Prostate gland (tissue), 2 donors: Measurements from ENCODE around the gene MS4A1. TPM values are rescaled to one million over a fixed set of nuclear protein-coding genes. Genes with fewer than 3 reads are reported as not detected.

Experiments used
- DNase-seq: peaks from one replicate; pipeline ENCODE4 v3.0.0-alpha.2; 2019; ENCODE audit warnings: low spot score
- H3K27ac ChIP-seq, 2 donors: fragments of 200-600 bp; sonication (generic); 2 replicates each; pipeline ENCODE4 v1.5.1; 2017 to 2019
- H3K27me3 ChIP-seq: fragments of 200-600 bp; sonication (generic); replicated peaks from 2 replicates; pipeline ENCODE4 v1.5.1; 2019; ENCODE audit not compliant: insufficient read depth
- H3K36me3 ChIP-seq, 2 donors: fragments of 200-600 bp; sonication (generic); 1 replicate in 1 of 2; 2 replicates in 1 of 2; pipeline versions ENCODE4 v1.5.1 to v1.8.1; 2017 to 2019
- H3K4me1 ChIP-seq: fragments of 200-600 bp; sonication (generic); replicated peaks from 2 replicates; pipeline ENCODE4 v1.5.1; 2019
- H3K4me3 ChIP-seq, 2 donors: fragments of 200-600 bp; sonication (generic); 2 replicates each; pipeline ENCODE4 v1.5.1; 2017 to 2019
- H3K9me3 ChIP-seq: fragments of 200-600 bp; sonication (generic); 2 replicates; pipeline ENCODE4 v1.5.1; 2017
- POLR2A ChIP-seq: fragments of 450-650 bp; IDR thresholded peaks from one replicate; pipeline ENCODE4 v1.6.1; 2016; ENCODE audit warnings: antibody characterized with exemption, mild to moderate bottlenecking
- POLR2AphosphoS5 ChIP-seq: sonication (generic); formaldehyde crosslinking; IDR thresholded peaks from one replicate; pipeline ENCODE4 v1.6.1; 2017; ENCODE audit warnings: antibody characterized with exemption
- WGBS: methylation state at CpG from one replicate; pipeline ENCODE4 v1.1.5; 2018; 5-methylcytosine and 5-hydroxymethylcytosine counted together
- intact Hi-C: fragments of 100-400 bp; cut with DNase I; formaldehyde crosslinking; loops from one replicate; pipeline ENCODE4 v1.14.2; 2022
- total RNA-seq, 2 donors: library from RNA; depleted of rRNA; stranded (reverse); fragments of >200 nt; gene quantifications; one replicate each; pipeline ENCODE4 v1.1.0, GENCODE V29; 2016
- TF ChIP-seq, protein P1 (sequence below), 4 experiments: fragments of 200-600 bp in 2 of 4; fragments of 450-650 bp in 2 of 4; sonication (generic) in 2 of 4; IDR thresholded peaks; 1 replicate in 3 of 4; 2 replicates in 1 of 4; pipeline ENCODE4 v1.5.1; 2016 to 2019; ENCODE audit warnings: antibody characterized with exemption in 4 of 4, mild to moderate bottlenecking in 2 of 4, moderate library complexity in 2 of 4

Gene MS4A1
- total RNA-seq, 2 donors from 2014 or later = not detected

DNA sequence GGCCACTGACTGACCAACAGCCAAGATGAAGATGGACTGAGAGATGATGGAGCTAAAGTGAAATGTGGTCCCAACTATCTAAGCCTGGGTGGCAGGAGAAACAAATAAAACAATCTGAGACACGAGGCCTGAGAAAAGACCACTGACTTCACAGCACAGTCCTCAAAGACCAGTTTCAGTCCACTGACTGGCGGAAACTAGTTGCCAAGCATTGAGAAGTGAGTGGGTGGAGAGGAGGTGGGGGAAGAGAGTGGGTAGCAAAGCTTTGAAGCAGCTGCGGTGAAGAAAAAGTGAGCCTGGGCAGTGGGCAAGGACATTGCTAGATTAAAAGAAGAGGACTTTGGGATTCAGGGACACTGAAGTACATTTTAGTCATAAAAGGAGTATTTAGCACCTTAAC is 1.9 kb downstream of the MS4A1 start:
- Histone ChIP-seq H3K4me3 (no peak overlapping the region), H3K4me1 (no peaks in the 10 kb centered on the region), H3K27ac (no peak overlapping the region), H3K9me3 (no peaks in the 10 kb centered on the region), H3K36me3 (no peaks in the 10 kb centered on the region), H3K27me3 (no peaks in the 10 kb centered on the region)
- TF ChIP-seq POLR2AphosphoS5 (no peak), POLR2A (no peak)
- TF ChIP-seq, protein P1, sequence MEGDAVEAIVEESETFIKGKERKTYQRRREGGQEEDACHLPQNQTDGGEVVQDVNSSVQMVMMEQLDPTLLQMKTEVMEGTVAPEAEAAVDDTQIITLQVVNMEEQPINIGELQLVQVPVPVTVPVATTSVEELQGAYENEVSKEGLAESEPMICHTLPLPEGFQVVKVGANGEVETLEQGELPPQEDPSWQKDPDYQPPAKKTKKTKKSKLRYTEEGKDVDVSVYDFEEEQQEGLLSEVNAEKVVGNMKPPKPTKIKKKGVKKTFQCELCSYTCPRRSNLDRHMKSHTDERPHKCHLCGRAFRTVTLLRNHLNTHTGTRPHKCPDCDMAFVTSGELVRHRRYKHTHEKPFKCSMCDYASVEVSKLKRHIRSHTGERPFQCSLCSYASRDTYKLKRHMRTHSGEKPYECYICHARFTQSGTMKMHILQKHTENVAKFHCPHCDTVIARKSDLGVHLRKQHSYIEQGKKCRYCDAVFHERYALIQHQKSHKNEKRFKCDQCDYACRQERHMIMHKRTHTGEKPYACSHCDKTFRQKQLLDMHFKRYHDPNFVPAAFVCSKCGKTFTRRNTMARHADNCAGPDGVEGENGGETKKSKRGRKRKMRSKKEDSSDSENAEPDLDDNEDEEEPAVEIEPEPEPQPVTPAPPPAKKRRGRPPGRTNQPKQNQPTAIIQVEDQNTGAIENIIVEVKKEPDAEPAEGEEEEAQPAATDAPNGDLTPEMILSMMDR (IDR thresholded peaks at IDR 0.05) = no peak
- no peak for DNase-seq
- 66% methylated on average over 3 of the region's 3 CpGs for WGBS
- intact Hi-C loops = no loop called here

DNA sequence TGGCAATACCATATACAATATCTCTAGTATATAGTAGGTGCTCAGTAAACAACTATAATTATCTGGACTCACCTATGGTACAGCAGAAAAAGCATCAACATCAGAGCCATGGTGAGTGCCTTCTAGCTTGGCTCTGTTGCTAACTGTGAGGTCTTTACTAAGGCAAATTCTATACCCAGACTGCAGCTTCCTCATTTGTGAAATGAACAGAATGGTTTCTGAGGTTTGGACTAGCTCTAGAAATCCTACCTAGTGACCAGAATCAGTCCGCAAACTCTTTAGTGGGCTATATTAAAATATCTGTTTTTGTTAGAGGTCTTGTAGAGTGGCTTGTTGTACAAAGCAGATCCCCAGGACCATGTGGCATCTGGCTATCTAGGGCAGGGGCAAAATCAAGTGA is 3.7 kb downstream of the MS4A1 start:
- Histone ChIP-seq H3K4me3 (no peak overlapping the region), H3K4me1 (no peaks in the 10 kb centered on the region), H3K9me3 (no peaks in the 10 kb centered on the region), H3K36me3 (no peaks in the 10 kb centered on the region), H3K27me3 (no peaks in the 10 kb centered on the region), H3K27ac (no peak overlapping the region)
- 88% methylated on average over 1 of the region's 1 CpG for WGBS
- no peak for TF ChIP-seq POLR2A
- no peak for TF ChIP-seq POLR2AphosphoS5
- TF ChIP-seq, protein P1 (IDR thresholded peaks at IDR 0.05) = no peak
- intact Hi-C loops = no loop called here
- DNase-seq = no peak

DNA sequence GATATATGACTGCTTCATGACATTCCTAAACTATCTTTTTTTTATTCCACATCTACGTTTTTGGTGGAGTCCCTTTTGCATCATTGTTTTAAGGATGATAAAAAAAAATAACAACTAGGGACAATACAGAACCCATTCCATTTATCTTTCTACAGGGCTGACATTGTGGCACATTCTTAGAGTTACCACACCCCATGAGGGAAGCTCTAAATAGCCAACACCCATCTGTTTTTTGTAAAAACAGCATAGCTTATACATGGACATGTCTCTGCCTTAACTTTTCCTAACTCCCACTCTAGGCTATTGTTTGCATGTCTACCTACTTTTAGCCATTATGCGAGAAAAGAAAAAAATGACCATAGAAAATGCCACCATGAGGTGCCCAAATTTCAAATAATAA is 13.2 kb downstream of the MS4A1 start:
- TF ChIP-seq POLR2AphosphoS5 (no peak), POLR2A (no peak)
- TF ChIP-seq, protein P1 (IDR thresholded peaks at IDR 0.05) = no peak
- Histone ChIP-seq H3K27ac (no peak overlapping the region), H3K9me3 (no peaks in the 10 kb centered on the region), H3K27me3 (no peaks in the 10 kb centered on the region), H3K4me1 (no peaks in the 10 kb centered on the region), H3K4me3 (no peak overlapping the region), H3K36me3 (no peaks in the 10 kb centered on the region)
- 70% methylated on average over 2 of the region's 2 CpGs for WGBS
- DNase-seq = no peak
- intact Hi-C loops = no loop called here

DNA sequence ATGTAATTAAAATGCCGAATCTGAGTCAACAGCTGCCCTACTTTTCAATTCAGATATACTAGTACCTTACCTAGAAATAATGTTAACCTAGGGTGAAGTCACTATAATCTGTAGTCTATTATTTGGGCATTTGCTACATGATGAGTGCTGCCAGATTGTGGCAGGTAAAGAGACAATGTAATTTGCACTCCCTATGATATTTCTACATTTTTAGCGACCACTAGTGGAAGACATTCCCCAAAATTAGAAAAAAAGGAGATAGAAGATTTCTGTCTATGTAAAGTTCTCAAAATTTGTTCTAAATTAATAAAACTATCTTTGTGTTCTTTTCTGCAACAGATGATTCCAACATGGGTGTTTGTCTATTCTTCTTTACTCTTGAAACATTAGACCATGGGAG is 14.1 kb downstream of the MS4A1 start:
- intact Hi-C loops = no loop called here
- no peaks in the 10 kb centered on the region for H3K36me3 ChIP-seq
- whole genome bisulfite sequencing = 76% methylated on average over 2 of the region's 2 CpGs
- no peaks in the 10 kb centered on the region for H3K4me1 ChIP-seq
- no peak overlapping the region for H3K4me3 ChIP-seq
- no peak overlapping the region for H3K27ac ChIP-seq
- no peaks in the 10 kb centered on the region for H3K9me3 ChIP-seq
- TF ChIP-seq POLR2AphosphoS5 (no peak), POLR2A (no peak)
- TF ChIP-seq, protein P1 (IDR thresholded peaks at IDR 0.05) = no peak
- no peaks in the 10 kb centered on the region for H3K27me3 ChIP-seq
- no peak for DNase-seq

DNA sequence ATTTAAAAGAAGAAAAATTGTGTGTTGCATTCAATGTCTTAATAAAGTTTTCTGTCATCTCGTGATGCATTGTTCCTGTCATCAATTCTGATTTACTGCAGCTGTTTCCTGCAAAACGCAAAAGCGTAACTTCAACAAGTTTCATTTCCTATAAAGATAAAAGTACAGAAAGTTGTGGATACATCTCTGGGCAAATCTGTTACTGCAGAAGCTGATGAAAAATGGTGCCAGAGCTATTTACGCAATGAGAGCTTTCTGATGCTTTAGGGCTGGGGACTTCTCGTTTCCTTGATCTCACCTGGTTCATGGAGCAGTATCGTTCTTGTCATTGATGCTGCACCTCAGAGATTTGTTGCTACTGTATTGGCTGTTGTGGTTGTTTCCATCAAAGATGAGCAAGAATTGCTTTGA is 21.4 kb downstream of the MS4A1 start:
- Histone ChIP-seq H3K9me3 (no peaks in the 10 kb centered on the region), H3K4me1 (no peaks in the 10 kb centered on the region), H3K36me3 (no peaks in the 10 kb centered on the region), H3K27me3 (no peaks in the 10 kb centered on the region), H3K27ac (no peak overlapping the region), H3K4me3 (no peak overlapping the region)
- intact Hi-C loops = no loop called here
- TF ChIP-seq POLR2A (no peak), POLR2AphosphoS5 (no peak)
- TF ChIP-seq, protein P1 (IDR thresholded peaks at IDR 0.05) = no peak
- WGBS = 64% methylated on average over 6 of the region's 6 CpGs
- no peak for DNase-seq
